ENCODE data around the gene TTYH3. TPM values are rescaled to one million over a fixed set of nuclear protein-coding genes. Genes with fewer than 3 reads are reported as not detected.
A peak's percentile ranks its signal among the peaks of the same experiment; 100 is the strongest.

The TTYH3 gene
- total and polyA plus RNA-seq, 2 of the 8 experiments (the other 6 are each of a cell fraction or from before 2014, with no cell fraction given) = 66.2 to 169 TPM

- no peak for FAIRE-seq
- H2BK20ac ChIP-seq (ENCODE audit: low read length) = no peak overlapping the region
- ChIA-PET POLR2A (ENCODE audit: partially characterized antibody) (interaction anchor here (0.7 to 1.5 kb wide), 4 partner anchors 9 to 65 kb away, joined by 3 to 4 read pairs (median 3); no protein-coding TSS in a partner anchor), CTCF (ENCODE audit: partially characterized antibody) (interaction anchor here (0.7 to 2.5 kb wide), 17 partner anchors 9 to 134 kb away, joined by 3 to 13 read pairs (median 5); no protein-coding TSS in a partner anchor)
- H4K8ac ChIP-seq (ENCODE audit: extremely low read depth, insufficient read depth, low read length) = peak overlapping the region; percentile 51
- H3K36me3 ChIP-seq (ENCODE audit: control insufficient read depth in 2 of 4, insufficient read depth in 4 of 4, low read length in 3 of 4) = no peaks in the 10 kb centered on the region
- peak overlapping the region; percentile 74 for H4K91ac ChIP-seq (replicated peaks; ENCODE audit: insufficient read length, low read length)
- H3K18ac ChIP-seq (ENCODE audit: extremely low read depth, low read length) = no peak overlapping the region
- no peak overlapping the region for H3K14ac ChIP-seq (ENCODE audit: insufficient read length)
- H2BK15ac ChIP-seq (ENCODE audit: low read length) = no peak overlapping the region
- no peak overlapping the region for H2BK5ac ChIP-seq (ENCODE audit: low read depth, low read length)
- 92% methylated on average over 19 of the region's 19 CpGs; no CpG with 5 or more reads in 1 of the 2 experiments for WGBS, 2 experiments (ENCODE audit: extremely low coverage in 1 of 2, insufficient coverage in 1 of 2, insufficient read length in 1 of 2, insufficient replicate concordance in 2 of 2, low coverage in 1 of 2, low lambda C conversion rate in 2 of 2, missing lambda C conversion rate in 1 of 2)
- H2BK12ac ChIP-seq (ENCODE audit: low read depth, low read length) = no peak overlapping the region; the same call in 1 of the 2 replicates
- H3K4me1 ChIP-seq (replicated peaks in 1 of 4; ENCODE audit: control insufficient read depth in 3 of 4, insufficient read depth in 4 of 4, low read length in 3 of 4) = peaks cover 0 to 11% (median 3%) of the 10 kb centered on the region in 4 experiments; a peak in 3 of 7 replicates
- H3K79me2 ChIP-seq (ENCODE audit: control insufficient read depth in 1 of 2, insufficient read depth in 2 of 2, low read length in 2 of 2) = no peaks in the 10 kb centered on the region
- no peaks in the 10 kb centered on the region; the same call in 1 of the 2 replicates for H3K23me2 ChIP-seq (ENCODE audit: low read depth, low read length)
- H3K56ac ChIP-seq (replicated peaks; ENCODE audit: insufficient read length, low read depth, low read length) = no peak overlapping the region
- no peak overlapping the region for H3K4me3 ChIP-seq (ENCODE audit: extremely low read depth in 1 of 4, insufficient read depth in 2 of 4, low read depth in 3 of 4, low read length in 4 of 4)
- no peak overlapping the region for H3K27ac ChIP-seq (ENCODE audit: low read depth, low read length)
- no peak overlapping the region for H3K4me2 ChIP-seq (ENCODE audit: insufficient read depth in 1 of 2, low read depth in 2 of 2, low read length in 2 of 2)
- no peaks in the 10 kb centered on the region for H3K9me3 ChIP-seq (ENCODE audit: insufficient read depth in 2 of 2, low read depth in 1 of 2, low read length in 1 of 2)
- no peaks in the 10 kb centered on the region for H3K79me1 ChIP-seq (ENCODE audit: low read depth, low read length)
- no peak overlapping the region for H3K9ac ChIP-seq (replicated peaks in 1 of 4; ENCODE audit: extremely low read depth in 1 of 4, low read depth in 3 of 4, low read length in 3 of 4)
- H3K4ac ChIP-seq (replicated peaks; ENCODE audit: insufficient read length, low read depth, low read length) = no peak overlapping the region
- H3K23ac ChIP-seq (ENCODE audit: insufficient read length) = no peak overlapping the region
- H4K20me1 ChIP-seq (replicated peaks in 1 of 2; ENCODE audit: control insufficient read depth in 1 of 2, insufficient read depth in 2 of 2, low read length in 2 of 2) = no peaks in the 10 kb centered on the region
- H4K5ac ChIP-seq (ENCODE audit: insufficient read length, low read depth, low read length) = no peak overlapping the region
- H2BK120ac ChIP-seq (replicated peaks; ENCODE audit: low read depth, low read length) = no peak overlapping the region
- DNase-seq (ENCODE audit: low read depth in 1 of 2, low spot score in 2 of 2) = no peak
- H2AFZ ChIP-seq (ENCODE audit: low read length) = no peak overlapping the region
- H2AK5ac ChIP-seq (ENCODE audit: low read depth, low read length) = no peak overlapping the region; the same call in 1 of the 2 replicates
- H3K27me3 ChIP-seq (replicated peaks in 1 of 4; ENCODE audit: control insufficient read depth in 3 of 4, extremely low read depth in 1 of 4, insufficient read depth in 3 of 4, low read length in 3 of 4) = no peaks in the 10 kb centered on the region
- TF ChIP-seq, protein P1, sequence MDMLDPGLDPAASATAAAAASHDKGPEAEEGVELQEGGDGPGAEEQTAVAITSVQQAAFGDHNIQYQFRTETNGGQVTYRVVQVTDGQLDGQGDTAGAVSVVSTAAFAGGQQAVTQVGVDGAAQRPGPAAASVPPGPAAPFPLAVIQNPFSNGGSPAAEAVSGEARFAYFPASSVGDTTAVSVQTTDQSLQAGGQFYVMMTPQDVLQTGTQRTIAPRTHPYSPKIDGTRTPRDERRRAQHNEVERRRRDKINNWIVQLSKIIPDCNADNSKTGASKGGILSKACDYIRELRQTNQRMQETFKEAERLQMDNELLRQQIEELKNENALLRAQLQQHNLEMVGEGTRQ (IDR thresholded peaks at IDR 0.05; ENCODE audit: low read length) = no peak
- no peak for TF ChIP-seq SP2 (IDR thresholded peaks at IDR 0.05; ENCODE audit: low read length)
- no peak for TF ChIP-seq GTF2F1 (IDR thresholded peaks at IDR 0.05; ENCODE audit: borderline replicate concordance, low read depth, low read length)
- no peak for TF ChIP-seq CHD2 (IDR thresholded peaks at IDR 0.05; ENCODE audit: low read length)
- no peak for TF ChIP-seq TCF12 (IDR thresholded peaks at IDR 0.05; ENCODE audit: low read depth, low read length)
- no peak for TF ChIP-seq MAFK (IDR thresholded peaks at IDR 0.05; ENCODE audit: low read depth, low read length)
- TF ChIP-seq HDAC6 (IDR thresholded peaks at IDR 0.05; ENCODE audit: low read depth, low read length) = no peak
- no peak for TF ChIP-seq KDM4A (IDR thresholded peaks at IDR 0.05; ENCODE audit: low read depth, low read length, severe bottlenecking)
- TF ChIP-seq ZNF274 (IDR thresholded peaks at IDR 0.05; ENCODE audit: borderline replicate concordance, extremely low read depth, low read length) = no peak
- TF ChIP-seq EP300 (IDR thresholded peaks at IDR 0.05; ENCODE audit: borderline replicate concordance in 1 of 2, low read depth in 2 of 2, low read length in 2 of 2) = no peak
- TF ChIP-seq SAP30 (IDR thresholded peaks at IDR 0.05; ENCODE audit: insufficient read depth, insufficient replicate concordance, low read length) = no peak
- TF ChIP-seq SIRT6 (IDR thresholded peaks at IDR 0.05; ENCODE audit: low read length) = no peak
- TF ChIP-seq CHD1 (IDR thresholded peaks at IDR 0.05; ENCODE audit: low read depth, low read length) = no peak
Measured at GRCh38 chr7:2585446-2585845, 46.3 kb upstream of the TTYH3 start.

Data from H1 (cell line).